ENCODE data around the gene CASK.

CASK gene

GRCh38 chrX:41604177-41604576, 319.2 kb downstream of the CASK start:
- H3K27ac ChIP-seq: peak overlapping the region in 2 of 21 experiments; percentile 33 to 36

GRCh38 chrX:41603596-41603995, 319.8 kb downstream of the CASK start:
- H3K4me3 ChIP-seq: no peak overlapping the region
- no peak overlapping the region for H3K27ac ChIP-seq

More at GRCh38 chrX:41604177-41604576, 319.2 kb downstream of the CASK start:
- no peak overlapping the region for H3K4me3 ChIP-seq

- no peak overlapping the region for H3K4me3 ChIP-seq
- H3K27ac ChIP-seq: no peak overlapping the region
Measured at GRCh38 chrX:41602816-41603345, 320.5 kb downstream of the CASK start.

GRCh38 chrX:41600291-41600690, 323.1 kb downstream of the CASK start:
- Histone ChIP-seq H3K4me3 (no peak overlapping the region), H3K27ac (no peak overlapping the region)

GRCh38 chrX:41599507-41599906, 323.8 kb downstream of the CASK start:
- H3K27ac ChIP-seq: no peak overlapping the region

GRCh38 chrX:41596596-41596995, 326.8 kb downstream of the CASK start:
- no peak overlapping the region for H3K4me3 ChIP-seq
- no peak overlapping the region for H3K27ac ChIP-seq

More at GRCh38 chrX:41599507-41599906, 323.8 kb downstream of the CASK start:
- no peak overlapping the region for H3K4me3 ChIP-seq

- H3K27ac ChIP-seq: no peak overlapping the region
Measured at GRCh38 chrX:41594634-41595033, 328.7 kb downstream of the CASK start.

GRCh38 chrX:41591906-41592305, 331.4 kb downstream of the CASK start:
- no peak overlapping the region for H3K4me3 ChIP-seq
- no peak overlapping the region for H3K27ac ChIP-seq

More at GRCh38 chrX:41594634-41595033, 328.7 kb downstream of the CASK start:
- H3K4me3 ChIP-seq: no peak overlapping the region

GRCh38 chrX:41590641-41591040, 332.7 kb downstream of the CASK start:
- no peak overlapping the region for H3K4me3 ChIP-seq
- H3K27ac ChIP-seq: no peak overlapping the region

GRCh38 chrX:41589634-41590270, 333.6 kb downstream of the CASK start:
- Histone ChIP-seq H3K4me3 (no peak overlapping the region), H3K27ac (no peak overlapping the region)

- no peak overlapping the region for H3K27ac ChIP-seq
- H3K4me3 ChIP-seq: no peak overlapping the region
Measured at GRCh38 chrX:41588271-41588670, 335.1 kb downstream of the CASK start.

- Histone ChIP-seq H3K27ac (no peak overlapping the region), H3K4me3 (no peak overlapping the region)
Measured at GRCh38 chrX:41580423-41581064, 342.8 kb downstream of the CASK start.

GRCh38 chrX:41563876-41564275, 359.5 kb downstream of the CASK start:
- Histone ChIP-seq H3K4me3 (no peak overlapping the region), H3K27ac (no peak overlapping the region)

- Histone ChIP-seq H3K4me3 (no peak overlapping the region), H3K27ac (peak overlapping the region in 10 of 21 experiments; percentile 3 to 74 (median 44))
Measured at GRCh38 chrX:41561045-41561444, 362.3 kb downstream of the CASK start.

GRCh38 chrX:41559235-41560052, 363.9 kb downstream of the CASK start:
- Histone ChIP-seq H3K27ac (peak overlapping the region in 10 of 21 experiments; percentile 20 to 74 (median 38)), H3K4me3 (no peak overlapping the region)

GRCh38 chrX:41558531-41558930, 364.8 kb downstream of the CASK start:
- no peak overlapping the region for H3K4me3 ChIP-seq
- no peak overlapping the region for H3K27ac ChIP-seq

- peak overlapping the region in 2 of 21 experiments; percentile 27 to 45 for H3K27ac ChIP-seq
- H3K4me3 ChIP-seq: no peak overlapping the region
Measured at GRCh38 chrX:41556958-41557357, 366.4 kb downstream of the CASK start.

GRCh38 chrX:41553688-41554087, 369.7 kb downstream of the CASK start:
- Histone ChIP-seq H3K4me3 (no peak overlapping the region), H3K27ac (no peak overlapping the region)

GRCh38 chrX:41548411-41548810, 374.9 kb downstream of the CASK start:
- Histone ChIP-seq H3K4me3 (no peak overlapping the region), H3K27ac (no peak overlapping the region)

GRCh38 chrX:41543668-41544067, 379.7 kb downstream of the CASK start:
- Histone ChIP-seq H3K27ac (no peak overlapping the region), H3K4me3 (no peak overlapping the region)

Data from skin epidermis (tissue), 12 donors.